GM19463 (cell line): ENCODE results near the gene FAM107B.
"Not testable (repeated sequence)": the region's sequence is repeated elsewhere in the genome, so short reads cannot be mapped to it uniquely, and the experiment has no call there.

Experiments used
- ATAC-seq: cut with Tn5 transposase; IDR thresholded peaks from one replicate; pipeline ENCODE4 v1.9.1; 2021; ENCODE audit warnings: mild to moderate bottlenecking, moderate library complexity; ENCODE audit not compliant: unreplicated experiment

The FAM107B gene

GRCh38 chr10:14696821-14697220 is 77.9 kb downstream of the FAM107B start:
- no peak for ATAC-seq

- no peak for ATAC-seq
Observed at GRCh38 chr10:14695847-14696480, 78.7 kb downstream of the FAM107B start.

GRCh38 chr10:14693891-14694290 is 80.8 kb downstream of the FAM107B start:
- ATAC-seq: no peak

- ATAC-seq: no peak
Observed at GRCh38 chr10:14692344-14693076, 82.2 kb downstream of the FAM107B start.

- no peak for ATAC-seq
Observed at GRCh38 chr10:14691359-14691758, 83.3 kb downstream of the FAM107B start.

- no peak for ATAC-seq
Observed at GRCh38 chr10:14688606-14689005, 86.1 kb downstream of the FAM107B start.

- not testable (repeated sequence) for ATAC-seq
Observed at GRCh38 chr10:14688189-14688588, 86.5 kb downstream of the FAM107B start.

- ATAC-seq: no peak
Observed at GRCh38 chr10:14687340-14687739, 87.4 kb downstream of the FAM107B start.

GRCh38 chr10:14686356-14686755 is 88.3 kb downstream of the FAM107B start:
- no peak for ATAC-seq

GRCh38 chr10:14684354-14684753 is 90.3 kb downstream of the FAM107B start:
- no peak for ATAC-seq

GRCh38 chr10:14683256-14683655 is 91.4 kb downstream of the FAM107B start:
- ATAC-seq: no peak

- no peak for ATAC-seq
Observed at GRCh38 chr10:14681802-14682201, 92.9 kb downstream of the FAM107B start.

GRCh38 chr10:14681305-14681704 is 93.4 kb downstream of the FAM107B start:
- ATAC-seq: no peak

GRCh38 chr10:14678637-14679036 is 96.1 kb downstream of the FAM107B start:
- ATAC-seq: no peak

GRCh38 chr10:14676732-14677131 is 98.0 kb downstream of the FAM107B start:
- ATAC-seq: no peak

GRCh38 chr10:14674376-14675050 is 100.2 kb downstream of the FAM107B start:
- no peak for ATAC-seq

GRCh38 chr10:14673189-14673861 is 101.4 kb downstream of the FAM107B start:
- ATAC-seq: no peak

GRCh38 chr10:14671386-14671831 is 103.3 kb downstream of the FAM107B start:
- no peak for ATAC-seq

- ATAC-seq: no peak
Observed at GRCh38 chr10:14670551-14671240, 104.0 kb downstream of the FAM107B start.

GRCh38 chr10:14669576-14669975 is 105.1 kb downstream of the FAM107B start:
- ATAC-seq: no peak

- no peak for ATAC-seq
Observed at GRCh38 chr10:14667781-14668180, 106.9 kb downstream of the FAM107B start.
